COR-L47 (cell line): ENCODE results near the gene CROCC2.

Source experiments
- DNase-seq: peaks from one replicate; lab custom pipeline; 2025; lab: John Stamatoyannopoulos, UW

CROCC2 gene

GRCh38 chr2:240891492-240892340 is 14.4 kb upstream of the CROCC2 start:
- DNase-seq = no peak

- no peak for DNase-seq
These were observed 13.8 kb upstream of the CROCC2 start for GRCh38 chr2:240892356-240892755.

- DNase-seq = no peak
These were observed 13.2 kb upstream of the CROCC2 start for GRCh38 chr2:240892925-240893324.

DNA sequence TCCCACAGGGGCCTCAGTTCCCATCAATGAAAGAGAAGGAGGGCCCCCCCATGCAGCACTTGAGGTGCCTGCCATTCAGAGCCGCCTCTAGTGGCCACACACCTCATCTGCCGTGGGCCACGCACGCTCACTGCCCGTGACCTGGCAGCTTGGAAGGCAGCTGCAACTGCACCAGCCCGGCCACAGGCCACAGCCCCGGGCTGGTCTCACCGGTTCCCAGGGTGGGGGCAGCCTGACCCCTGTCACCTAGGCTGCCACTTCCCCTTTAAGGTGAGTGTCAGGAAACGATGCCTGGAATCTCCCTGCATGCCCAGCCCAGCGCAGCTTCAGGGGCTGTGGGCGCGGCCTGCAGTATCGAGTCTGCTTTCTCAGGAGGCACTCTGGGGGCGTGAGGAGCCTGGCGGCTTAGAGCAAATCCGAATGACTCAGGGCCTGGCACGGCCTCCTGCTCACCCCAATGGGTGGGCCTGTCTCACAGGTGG is 12.7 kb upstream of the CROCC2 start:
- no peak for DNase-seq

- no peak for DNase-seq
These were observed 12.1 kb upstream of the CROCC2 start for GRCh38 chr2:240894006-240894405.

GRCh38 chr2:240894836-240895558 is 11.1 kb upstream of the CROCC2 start:
- DNase-seq = no peak

DNA sequence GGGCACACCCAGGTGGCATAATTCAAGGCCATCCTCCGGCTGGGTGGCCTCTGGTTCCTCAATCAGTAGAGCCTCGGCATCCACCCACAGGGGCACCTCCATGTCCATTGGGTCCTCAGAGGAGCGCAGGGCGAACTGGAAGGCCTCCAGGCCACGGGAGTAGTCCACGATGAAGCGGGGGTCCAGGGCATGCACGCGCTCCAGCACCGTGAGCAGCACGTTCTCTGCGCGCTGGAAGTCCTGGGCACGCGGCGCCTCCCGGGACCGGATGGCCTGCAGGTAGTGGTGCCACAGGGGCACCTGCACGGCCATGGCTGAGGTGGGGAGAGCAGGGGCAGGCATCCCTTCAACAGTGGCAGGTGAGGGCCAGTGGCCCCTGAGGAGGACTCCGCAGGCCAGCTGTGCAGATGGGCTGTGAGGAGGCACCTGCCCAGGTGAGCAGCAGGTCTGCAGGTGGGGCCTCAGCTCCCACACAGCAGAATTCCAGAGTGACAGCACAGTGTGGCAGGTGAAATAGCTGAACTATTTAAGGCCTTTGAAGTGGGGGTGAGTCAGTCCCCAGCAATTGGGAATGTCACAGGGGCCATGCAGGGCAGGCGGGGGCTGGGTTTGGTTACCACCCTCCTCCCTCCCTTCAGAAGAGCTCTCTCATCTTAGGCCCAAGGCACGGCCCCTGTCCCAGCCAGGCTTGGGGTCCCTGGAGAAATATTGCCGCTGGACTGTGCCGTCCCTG is 10.3 kb upstream of the CROCC2 start, which contains the start of gene MAB21L4:
Gene MAB21L4, minus strand, starts transcription at position 501 of the 733 bp plus-strand sequence. Its CDS starts 159 bp downstream, at position 342.
- DNase-seq = no peak

DNA sequence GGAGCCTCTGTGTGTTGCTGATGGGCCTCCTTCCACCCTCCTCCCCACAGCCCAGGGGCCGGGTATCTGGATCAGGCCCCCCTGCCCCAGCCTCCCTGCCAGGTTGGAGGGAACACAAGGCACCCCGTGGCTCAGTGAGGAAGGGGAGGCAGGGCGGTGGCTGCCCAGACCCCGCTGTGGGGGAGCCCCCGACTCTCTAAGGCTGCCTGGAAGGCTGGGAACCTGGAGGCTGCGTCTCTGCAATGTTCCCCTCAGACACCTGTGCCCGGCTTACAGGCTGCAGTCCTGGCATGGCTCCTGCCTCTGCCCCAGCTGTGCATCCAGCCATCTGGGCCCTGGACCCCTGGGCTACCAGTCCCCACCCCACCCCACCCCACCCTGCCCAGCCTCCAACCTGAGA is 9.7 kb upstream of the CROCC2 start:
- DNase-seq = no peak

GRCh38 chr2:240896871-240897692 is 9.1 kb upstream of the CROCC2 start:
- peak; percentile 65 for DNase-seq

GRCh38 chr2:240898108-240898730 is 7.9 kb upstream of the CROCC2 start:
- no peak for DNase-seq

DNA sequence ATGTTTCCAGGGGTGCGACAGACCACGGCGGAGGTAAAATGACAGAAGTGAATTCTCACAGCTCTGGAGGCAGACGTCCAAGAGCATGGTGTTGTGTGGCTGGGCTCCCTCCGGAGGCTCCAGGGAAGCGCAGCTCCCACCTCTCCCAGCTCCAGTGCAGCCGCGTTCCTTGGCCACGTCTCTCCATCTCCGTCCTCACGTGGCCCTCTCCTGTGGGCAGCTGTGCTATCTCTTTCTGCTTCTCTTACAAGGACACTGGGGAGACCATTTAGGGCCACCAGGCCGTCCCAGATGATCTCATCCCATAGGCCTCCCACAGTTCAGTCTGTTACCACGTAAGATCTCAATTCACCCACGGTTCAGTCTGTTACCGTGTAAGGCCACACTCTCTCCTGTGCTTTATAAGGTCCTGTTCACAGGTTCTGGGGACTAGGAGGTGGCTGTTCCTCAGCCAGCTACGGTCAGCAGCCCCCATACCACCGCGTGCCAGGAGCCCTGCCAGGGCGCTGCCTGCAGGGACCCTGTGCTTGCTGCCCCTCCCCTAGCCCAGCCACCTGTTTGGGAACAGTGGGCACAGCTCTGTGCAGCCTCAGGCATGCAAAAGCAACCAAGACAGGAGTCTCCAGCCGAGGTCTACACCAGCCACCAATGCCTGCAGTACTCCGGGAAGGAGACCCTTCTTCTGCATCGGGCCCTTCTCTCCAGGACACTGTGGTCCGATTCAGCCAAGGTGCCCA is 7.2 kb upstream of the CROCC2 start:
- DNase-seq = no peak

- no peak for DNase-seq
These were observed 6.7 kb upstream of the CROCC2 start for GRCh38 chr2:240899468-240899865.

- no peak for DNase-seq
These were observed 5.8 kb upstream of the CROCC2 start for GRCh38 chr2:240900141-240900860.

DNA sequence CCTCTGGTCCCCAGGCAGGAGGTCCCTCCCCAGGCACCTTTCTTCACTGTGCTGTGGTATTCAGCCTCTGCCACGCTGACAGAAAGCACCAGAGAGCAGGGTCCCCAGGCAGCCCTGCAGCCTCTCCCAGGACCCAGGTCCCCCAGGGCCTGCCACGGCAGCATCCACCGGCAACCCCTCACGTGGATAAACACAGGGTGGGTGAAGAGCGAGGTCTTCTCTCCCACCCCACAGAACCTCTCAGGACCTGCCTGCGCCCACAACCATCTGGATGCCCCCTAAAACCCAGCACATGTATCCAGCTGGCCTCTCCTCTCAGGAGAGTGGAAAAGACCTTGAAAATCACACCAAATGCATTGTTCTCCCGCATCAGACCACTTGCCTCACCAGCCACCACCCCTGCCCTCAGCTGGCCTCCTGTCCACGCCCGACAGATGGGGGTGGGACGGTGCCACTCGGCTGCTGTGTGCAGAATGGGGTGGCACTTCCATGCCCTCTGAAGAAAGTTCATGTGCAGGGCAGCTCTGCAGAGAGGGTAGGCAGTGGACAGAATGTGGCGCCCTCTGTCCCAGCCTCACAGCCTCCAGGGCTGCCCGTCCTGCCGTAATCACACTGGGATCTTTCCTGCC is 4.0 kb upstream of the CROCC2 start:
- no peak for DNase-seq

DNA sequence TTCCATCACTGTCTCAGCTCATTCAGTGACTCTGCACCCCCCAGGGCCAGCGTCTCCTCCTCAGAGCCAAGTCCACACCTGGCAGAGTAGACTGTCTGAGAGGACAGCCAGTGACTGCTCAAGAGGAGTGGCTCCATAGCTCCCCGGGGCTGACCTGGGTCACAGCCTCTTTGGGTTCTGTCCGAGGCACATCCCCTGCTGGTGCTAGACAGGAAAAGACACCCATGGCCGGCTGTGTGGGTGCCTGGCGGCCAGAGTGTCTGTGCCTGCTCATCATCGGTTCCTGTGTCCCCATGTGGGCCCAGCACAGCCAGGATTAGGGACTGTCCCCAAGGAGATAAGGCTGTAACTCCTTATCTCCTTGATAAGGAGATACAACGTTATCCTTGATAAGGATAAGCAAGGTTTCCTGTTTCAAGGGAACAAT is 3.5 kb upstream of the CROCC2 start:
- no peak for DNase-seq

DNA sequence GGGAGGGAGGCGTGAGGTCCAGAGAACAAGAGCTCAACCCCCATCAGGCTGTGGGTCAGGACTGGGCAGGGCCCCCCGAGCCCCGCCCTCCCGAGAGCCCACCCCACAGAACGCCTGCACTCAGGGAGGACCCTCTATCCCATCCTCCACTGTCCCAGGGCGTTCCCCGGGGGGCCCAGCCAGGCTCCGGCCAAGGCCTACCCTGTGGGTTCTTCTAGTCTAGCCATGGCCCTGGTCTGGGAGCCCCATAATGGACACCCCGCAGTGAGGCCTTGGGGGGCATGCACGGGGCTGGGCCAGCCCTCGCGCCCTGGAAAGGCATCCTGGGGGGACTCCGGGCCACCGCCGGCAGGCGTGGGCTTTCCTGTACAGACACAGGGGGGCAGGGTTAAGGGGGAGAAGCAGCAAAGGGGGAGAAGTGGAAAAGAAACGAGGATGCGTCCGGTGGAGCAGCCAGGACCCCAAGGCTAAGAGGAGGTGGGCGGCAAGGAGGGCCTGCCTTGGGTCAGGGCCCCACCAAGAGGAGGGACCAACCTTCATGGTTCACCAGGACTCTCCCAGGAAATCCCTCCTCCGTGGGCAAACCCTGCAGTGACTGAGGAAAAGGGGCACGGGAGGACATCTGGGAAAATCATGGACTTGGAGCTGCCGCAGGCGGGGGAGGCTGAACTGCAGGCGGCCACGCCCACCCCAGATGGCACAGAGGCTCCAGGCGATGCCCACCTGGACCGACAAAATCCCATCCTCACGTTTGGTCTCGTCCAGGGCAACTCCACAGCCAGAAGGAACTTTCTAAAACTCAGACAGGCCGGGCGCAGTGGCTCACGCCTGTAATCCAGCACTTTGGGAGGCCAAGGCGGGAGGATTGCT is 2.7 kb upstream of the CROCC2 start:
- no peak for DNase-seq

- no peak for DNase-seq
These were observed 1.6 kb upstream of the CROCC2 start for GRCh38 chr2:240904216-240905175.
